ENCODE data around the gene TMEM131L.

GRCh38 chr4:153651587-153651986 is 185.4 kb downstream of the TMEM131L start:
- TF ChIP-seq CTCF (IDR thresholded peaks at IDR 0.05; ENCODE audit: low read length) (no peak), EZH2 (optimal IDR thresholded peaks at IDR 0.05; ENCODE audit: low read depth, low read length) (no peak)
